GM18498 (cell line): ENCODE measurements around the gene PLXNA4.

Experiments used
- ATAC-seq: cut with Tn5 transposase; IDR thresholded peaks from one replicate; pipeline ENCODE4 v1.9.1; 2021; ENCODE audit warnings: mild to moderate bottlenecking, moderate library complexity; ENCODE audit not compliant: unreplicated experiment

Gene PLXNA4

GRCh38 chr7:132161533-132161915 lies 414.7 kb downstream of the PLXNA4 start:
- no peak for ATAC-seq

GRCh38 chr7:132160611-132161532 lies 415.4 kb downstream of the PLXNA4 start:
- ATAC-seq = no peak

GRCh38 chr7:132158841-132159240 lies 417.4 kb downstream of the PLXNA4 start:
- no peak for ATAC-seq

GRCh38 chr7:132158166-132158565 lies 418.1 kb downstream of the PLXNA4 start:
- no peak for ATAC-seq

- no peak for ATAC-seq
Observed at GRCh38 chr7:132155715-132156114, 420.6 kb downstream of the PLXNA4 start.

GRCh38 chr7:132154695-132155471 lies 421.4 kb downstream of the PLXNA4 start:
- ATAC-seq = no peak

- ATAC-seq = no peak
Observed at GRCh38 chr7:132154248-132154647, 422.0 kb downstream of the PLXNA4 start.

GRCh38 chr7:132152131-132152889 lies 424.0 kb downstream of the PLXNA4 start:
- no peak for ATAC-seq

GRCh38 chr7:132150711-132151110 lies 425.6 kb downstream of the PLXNA4 start:
- no peak for ATAC-seq

GRCh38 chr7:132149436-132150304 lies 426.6 kb downstream of the PLXNA4 start:
- ATAC-seq = no peak

- ATAC-seq = no peak
Observed at GRCh38 chr7:132148876-132149275, 427.4 kb downstream of the PLXNA4 start.

GRCh38 chr7:132145466-132145865 lies 430.8 kb downstream of the PLXNA4 start:
- ATAC-seq = no peak

- no peak for ATAC-seq
Observed at GRCh38 chr7:132145063-132145462, 431.2 kb downstream of the PLXNA4 start.

- no peak for ATAC-seq
Observed at GRCh38 chr7:132142006-132142405, 434.3 kb downstream of the PLXNA4 start.

GRCh38 chr7:132141109-132141508 lies 435.2 kb downstream of the PLXNA4 start:
- ATAC-seq = no peak

GRCh38 chr7:132140341-132140740 lies 435.9 kb downstream of the PLXNA4 start:
- ATAC-seq = no peak

- no peak for ATAC-seq
Observed at GRCh38 chr7:132138817-132139216, 437.5 kb downstream of the PLXNA4 start.

GRCh38 chr7:132137681-132138080 lies 438.6 kb downstream of the PLXNA4 start:
- ATAC-seq = no peak

- ATAC-seq = no peak
Observed at GRCh38 chr7:132135746-132136385, 440.4 kb downstream of the PLXNA4 start.
